ENCODE measurements around the gene BANF1.
A peak's percentile ranks its signal among the peaks of the same experiment; 100 is the strongest.
"Not testable (repeated sequence)": the region's sequence is repeated elsewhere in the genome, so short reads cannot be mapped to it uniquely, and the experiment has no call there.

The BANF1 gene

DNA sequence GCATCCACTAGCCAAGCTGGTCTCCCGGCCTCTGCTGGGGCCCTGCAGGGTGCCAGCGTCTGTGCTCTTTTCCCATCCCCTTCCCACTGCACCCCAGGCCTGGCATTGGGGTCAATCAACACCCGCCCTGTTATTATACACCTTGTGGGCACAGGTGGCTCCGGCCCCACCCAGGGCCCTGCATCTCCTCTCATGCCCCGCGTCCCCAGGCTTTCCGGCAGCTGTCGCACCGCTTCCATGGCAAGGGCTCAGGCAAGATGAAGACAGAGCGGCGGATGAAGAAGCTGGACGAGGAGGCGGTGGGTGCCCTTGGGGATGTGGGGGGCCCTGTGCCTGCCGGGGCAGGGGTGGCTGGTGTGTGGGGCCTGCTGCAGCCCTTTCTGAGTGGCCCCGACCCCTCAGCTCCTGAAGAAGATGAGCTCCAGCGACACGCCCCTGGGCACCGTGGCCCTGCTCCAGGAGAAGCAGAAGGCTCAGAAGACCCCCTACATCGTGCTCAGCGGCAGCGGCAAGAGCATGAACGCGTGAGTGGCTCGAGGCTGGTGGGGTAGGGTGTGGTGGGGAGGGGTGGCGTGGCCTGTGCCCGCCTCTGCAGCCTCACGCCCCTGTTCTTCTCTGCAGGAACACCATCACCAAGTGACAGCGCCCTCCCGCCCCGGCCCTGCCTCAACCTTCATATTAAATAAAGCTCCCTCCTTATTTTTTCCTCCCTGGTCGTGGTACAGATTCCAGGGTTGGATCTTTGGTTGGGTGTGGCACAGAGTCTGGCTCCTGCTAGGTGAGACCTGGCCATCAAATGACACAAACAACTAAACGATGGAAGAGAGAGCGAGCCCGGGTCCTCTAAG is 23.7 kb upstream of the BANF1 start:
- no peak for DNase-seq (ENCODE audit: low read depth in 2 of 2)

DNA sequence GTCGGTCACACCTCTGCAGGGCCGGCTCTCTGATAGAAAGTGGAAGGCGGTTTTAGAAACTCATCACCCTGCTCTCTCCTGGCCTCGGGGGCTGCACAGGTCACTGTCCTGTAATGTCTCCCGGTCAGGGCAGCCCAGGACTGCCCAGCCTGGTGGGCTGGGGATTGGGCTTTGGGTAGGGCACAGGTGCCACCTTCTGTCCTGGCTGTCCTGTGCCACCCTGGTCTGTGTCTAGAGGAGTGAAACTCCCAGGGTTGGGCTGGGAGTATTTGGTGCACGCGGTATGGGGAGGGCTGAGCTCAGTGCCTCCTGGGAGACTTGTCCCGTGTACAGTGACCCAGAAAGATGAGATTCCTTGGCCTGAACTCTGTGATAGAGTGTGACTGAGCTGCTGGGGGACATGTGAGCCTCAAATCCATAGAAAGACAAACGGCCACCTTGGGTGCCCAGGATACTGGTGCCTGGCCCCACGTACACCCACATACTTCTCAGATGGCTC is 23.0 kb upstream of the BANF1 start:
- no peak for DNase-seq (ENCODE audit: low read depth in 2 of 2)

DNA sequence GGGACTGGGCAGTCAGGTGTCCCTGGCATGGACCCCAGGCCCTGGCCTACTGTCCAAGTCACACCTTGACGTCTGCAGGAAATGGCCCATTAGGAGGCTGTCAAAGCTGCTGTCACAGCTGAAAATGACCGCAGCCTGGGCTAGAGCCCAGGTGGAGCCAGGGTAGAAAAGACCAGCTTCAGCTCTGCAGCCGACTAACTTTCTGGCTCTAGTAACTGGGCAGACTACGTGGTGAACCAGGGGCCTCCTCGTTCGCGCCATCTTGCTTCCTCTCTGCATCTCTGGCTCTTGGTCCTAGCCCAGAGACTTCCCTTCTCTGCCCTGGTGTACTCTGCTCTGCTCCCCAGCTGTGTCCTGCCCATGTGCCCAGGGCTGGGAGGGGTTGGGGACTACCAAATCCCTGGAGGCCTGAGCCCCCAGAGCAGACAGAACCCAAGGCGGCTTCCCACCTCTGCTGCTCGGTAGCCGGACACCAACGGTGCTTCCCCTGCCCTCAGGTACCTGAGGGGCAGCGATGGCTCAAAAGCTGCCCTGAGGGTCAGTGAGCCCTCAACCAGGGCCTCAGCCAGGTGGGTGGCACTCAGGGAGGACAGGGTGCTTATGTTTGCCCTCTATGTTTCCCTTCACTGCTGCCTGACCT is 21.1 kb upstream of the BANF1 start:
- no peak for DNase-seq (ENCODE audit: low read depth in 2 of 2)

DNA sequence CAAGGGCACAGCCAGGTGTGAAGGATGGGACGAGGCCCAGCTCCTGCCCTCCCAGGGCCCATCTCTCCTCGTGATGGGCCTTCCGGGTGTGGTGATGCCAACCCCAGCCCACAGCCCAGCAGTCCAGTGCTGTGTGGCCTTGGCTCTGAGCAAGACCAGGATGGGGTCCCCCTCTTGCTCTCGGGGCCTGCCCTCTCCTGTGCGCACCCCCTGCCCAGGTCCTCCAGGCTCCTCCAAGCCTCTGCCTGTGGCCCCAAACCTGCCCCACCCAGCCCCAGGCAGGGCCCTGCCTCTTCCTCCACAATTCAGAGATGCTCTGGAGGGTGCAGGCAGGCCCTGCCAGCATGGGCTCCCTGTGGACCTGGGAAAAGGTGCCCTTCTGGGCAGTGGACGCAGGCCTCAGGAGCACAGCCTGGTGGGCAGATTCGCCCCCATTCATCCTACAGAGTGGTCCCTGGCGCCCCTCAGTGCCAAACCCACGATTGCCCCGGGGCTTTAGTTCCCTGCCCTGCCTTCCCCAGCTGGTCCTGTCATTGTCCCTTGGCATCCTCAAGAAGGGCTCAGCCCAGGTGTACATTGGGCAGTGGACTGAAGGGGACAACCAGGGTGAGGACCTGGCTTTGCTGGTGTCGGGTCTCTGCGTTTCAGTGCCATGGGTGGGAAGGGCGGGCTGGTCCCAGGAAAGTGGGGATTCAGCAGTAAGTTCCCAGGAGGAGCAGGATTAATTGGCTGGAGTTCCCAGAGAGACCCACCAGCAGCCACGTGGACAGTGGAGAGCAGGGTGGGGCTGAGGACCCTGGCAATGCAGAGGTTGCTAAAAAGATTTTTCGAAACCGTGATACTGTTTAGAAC is 20.1 kb upstream of the BANF1 start:
- DNase-seq (ENCODE audit: low read depth in 2 of 2), result no peak

DNA sequence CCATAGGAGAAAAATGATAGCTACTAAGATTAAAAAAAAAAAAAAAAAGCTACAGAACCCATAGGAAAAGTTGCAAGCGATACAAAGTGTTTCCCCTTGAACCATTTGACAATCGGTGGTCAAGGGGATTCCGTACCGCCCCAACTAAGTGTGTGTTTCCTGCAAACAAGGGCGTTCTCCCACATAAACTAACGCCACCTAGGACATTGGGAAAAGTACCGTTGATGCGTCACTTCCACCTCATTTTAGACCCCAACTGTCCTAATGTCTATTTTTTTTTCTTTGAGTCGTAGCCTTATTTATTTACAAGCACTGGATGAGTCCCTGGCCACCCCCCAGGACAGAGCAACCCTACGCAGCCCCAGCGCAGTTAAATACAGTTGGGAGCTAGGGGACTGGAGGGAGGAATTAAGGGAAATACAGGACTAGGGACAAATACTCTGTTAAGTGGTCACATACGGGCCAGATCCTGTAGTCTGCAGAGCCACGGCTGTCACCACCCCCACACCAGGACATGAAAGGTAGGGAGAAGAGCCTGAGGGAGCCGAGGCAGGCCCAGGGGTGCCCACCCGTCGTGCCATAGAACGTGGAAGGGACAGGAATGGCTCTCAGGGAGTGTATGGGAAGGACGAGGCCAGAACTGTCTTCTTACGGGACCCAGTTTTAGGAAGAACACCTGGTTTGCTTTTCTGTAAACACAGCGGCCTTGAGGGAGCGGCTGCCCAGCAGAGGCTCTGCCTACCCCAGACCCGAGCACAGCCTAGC is 19.3 kb upstream of the BANF1 start:
- no peak for DNase-seq (ENCODE audit: low read depth in 2 of 2)

DNA sequence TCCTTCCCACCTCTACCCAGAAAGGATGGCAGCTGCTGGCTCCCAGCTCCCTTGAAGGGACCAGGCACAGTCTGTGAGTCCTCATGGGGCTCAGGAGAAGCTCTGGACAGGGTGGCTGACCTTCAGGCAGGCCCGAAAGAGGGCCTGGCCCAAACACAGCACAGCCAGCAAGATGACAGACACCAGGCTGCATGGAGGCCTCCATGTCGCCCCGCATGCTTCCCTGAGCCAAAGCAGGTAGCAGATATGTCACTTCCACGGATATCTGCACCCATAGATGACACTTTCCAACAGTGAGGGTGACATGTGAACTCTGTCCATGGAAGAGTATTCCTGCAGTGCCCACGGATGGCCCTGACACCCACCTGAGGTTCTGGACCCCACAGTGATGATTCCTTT is 18.7 kb upstream of the BANF1 start:
- no peak for DNase-seq (ENCODE audit: low read depth in 2 of 2)

DNA sequence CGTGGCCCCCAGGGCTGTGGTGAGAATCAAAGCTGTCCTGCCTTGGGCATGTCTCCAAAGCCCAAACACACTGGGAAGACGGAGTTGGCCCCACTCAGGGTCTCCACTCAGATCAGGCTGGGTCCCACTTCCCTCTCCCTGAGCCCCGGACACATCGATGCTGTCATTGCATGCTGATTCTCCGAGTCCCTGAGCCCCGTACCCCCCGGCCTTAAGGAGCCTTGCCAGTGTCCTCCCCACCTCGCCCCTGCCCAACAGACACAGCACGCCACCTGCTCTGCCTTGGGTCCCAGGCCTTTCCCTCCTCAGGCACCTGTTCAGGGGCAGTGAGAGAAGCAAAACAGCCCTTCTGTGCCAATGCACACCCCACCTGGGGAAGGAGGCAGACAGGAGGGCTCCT is 15.0 kb upstream of the BANF1 start:
- DNase-seq (ENCODE audit: low read depth in 2 of 2), result no peak

DNA sequence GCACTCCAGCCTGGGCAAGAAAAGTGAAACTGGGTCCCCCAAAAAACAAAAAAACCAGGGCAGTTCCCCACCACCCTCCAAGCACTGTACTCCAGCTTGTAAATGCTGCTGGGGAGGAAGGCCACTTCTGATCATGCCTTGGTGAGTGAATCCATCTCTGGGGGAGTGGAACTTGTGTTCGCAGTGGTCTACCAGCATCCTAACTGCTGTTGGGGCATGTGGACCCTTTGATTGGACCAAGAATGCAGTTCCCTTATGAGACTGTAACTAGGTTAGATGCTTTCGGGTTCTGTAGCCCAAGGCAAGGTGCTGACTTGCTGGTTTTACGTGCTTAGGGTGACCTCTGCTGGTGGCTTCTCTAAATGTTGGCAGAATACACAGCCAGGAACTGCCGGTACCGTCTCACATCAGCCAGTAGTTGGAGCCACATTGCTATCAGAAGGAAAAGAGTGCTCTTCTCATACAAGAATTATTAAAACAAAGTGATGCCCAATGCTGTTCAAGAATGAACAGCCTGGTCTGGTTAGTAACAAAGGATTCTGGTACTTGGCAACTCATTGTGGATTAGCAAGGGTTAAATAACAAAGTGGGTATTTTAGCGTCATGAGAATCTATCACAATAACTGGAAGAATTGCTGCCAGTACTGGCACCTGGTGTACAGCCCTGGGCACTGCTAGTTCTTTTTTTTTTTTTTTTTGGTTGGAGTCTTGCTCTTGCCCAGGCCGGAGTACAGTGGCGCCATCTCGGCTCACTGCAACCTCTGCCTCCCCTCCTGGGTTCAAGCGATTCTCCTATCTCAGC is 13.3 kb upstream of the BANF1 start:
- DNase-seq (ENCODE audit: low read depth in 2 of 2), result peak; percentile 77 to 81

DNA sequence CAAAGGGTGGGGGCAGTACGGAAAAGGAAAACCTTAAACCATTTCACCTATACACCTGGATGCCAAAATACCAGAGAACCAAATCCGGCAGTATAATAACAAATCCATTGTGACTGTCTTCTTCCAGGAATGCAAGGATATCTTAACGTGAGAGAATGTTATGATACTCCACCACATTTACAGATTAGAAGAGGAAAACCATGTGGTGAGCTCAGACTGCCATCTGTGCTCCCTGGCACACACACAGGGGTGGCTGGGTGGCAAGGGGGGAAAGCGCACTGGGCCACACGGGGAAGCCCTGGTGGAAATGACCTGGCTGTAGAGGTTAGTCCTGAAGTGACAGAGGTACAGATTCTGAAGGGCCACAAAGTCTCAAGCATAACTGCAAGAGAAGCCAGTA is 10.2 kb upstream of the BANF1 start:
- DNase-seq (ENCODE audit: low read depth in 2 of 2), result no peak

DNA sequence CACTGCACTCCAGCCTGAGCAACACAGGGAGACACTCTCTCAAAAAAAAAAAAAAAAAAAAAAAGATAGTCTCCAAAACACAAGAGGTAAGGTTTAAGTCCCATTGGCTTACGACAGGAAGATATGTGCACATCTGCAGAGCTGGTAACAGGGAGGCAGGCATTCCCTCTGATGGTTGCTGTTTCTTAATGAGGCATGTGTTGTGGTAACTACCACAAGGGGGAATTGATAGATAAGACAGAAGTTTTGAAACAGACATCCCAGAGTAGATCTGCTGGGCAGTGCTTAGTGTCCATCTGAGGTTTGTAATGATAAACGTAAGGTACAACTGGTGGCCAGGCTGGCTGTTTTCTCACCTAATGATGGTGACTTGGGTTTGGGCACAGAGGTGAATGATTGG is 5.0 kb upstream of the BANF1 start:
- DNase-seq (ENCODE audit: low read depth in 2 of 2), result no peak

DNA sequence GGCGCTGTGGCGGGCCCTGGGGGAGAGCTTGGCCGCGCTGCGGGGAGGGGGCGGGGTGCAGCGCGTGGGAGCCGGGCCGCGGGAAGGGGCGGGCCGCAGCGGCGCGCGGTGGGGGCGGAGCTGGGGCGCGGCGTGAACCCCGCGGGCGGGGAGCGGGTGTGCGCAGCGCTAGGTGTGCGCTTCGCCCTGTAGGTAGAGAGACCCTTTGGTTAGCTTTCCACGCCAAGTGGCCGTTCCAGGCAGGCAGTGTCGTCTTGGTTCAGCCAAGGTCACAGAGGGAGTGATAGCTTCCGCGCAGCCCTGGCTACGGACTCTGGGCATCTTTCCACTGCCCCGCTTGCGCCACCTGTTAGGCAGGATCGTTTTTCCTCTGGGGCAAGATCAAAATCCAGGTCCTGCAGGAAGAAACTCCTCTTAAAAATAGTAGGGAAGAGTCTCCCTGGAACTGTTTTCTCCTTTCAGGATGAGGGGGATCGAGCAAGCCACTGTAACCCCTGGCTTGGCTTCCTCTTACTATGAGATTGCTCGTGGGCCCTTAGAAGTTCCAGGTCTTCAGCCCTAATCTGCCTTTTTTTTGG is 434 bp downstream of the BANF1 start:
- DNase-seq (ENCODE audit: low read depth in 2 of 2), result no peak

DNA sequence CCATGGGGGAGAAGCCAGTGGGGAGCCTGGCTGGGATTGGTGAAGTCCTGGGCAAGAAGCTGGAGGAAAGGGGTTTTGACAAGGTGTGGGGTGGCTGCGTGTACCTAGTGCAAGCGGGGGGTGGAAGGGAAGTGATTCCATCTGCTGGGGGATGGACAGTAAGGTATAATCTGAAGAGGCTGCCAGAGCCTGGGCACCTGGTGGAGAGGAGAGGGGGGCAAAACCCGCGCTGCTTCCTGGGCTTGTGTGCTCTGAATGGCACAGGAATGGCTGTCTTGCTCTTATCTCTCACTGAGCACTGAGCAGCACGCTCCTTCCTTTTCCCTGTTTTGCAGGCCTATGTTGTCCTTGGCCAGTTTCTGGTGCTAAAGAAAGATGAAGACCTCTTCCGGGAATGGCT is 988 bp downstream of the BANF1 start:
- DNase-seq (ENCODE audit: low read depth in 2 of 2), result no peak

DNA sequence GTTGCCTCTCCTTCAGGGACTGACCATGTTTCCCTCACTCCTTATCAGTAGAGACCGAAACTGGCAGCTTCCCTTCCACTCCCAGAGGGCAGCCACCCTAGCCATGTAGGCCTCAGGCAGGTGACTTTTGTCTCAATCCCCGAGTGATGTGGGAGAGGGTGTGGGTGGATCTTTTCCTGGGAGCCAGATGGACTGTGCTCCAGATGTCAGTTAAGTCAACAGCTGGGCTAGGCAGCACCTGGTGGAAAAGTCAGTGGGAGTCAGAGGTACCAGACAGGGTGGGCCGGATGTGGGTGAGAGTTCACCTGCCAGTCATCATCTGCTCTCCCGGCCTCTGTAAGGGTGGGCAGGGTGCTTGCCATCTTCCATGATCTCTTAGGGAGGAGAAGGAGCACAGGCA is 1.9 kb downstream of the BANF1 start:
- no peak for DNase-seq (ENCODE audit: low read depth in 2 of 2)

DNA sequence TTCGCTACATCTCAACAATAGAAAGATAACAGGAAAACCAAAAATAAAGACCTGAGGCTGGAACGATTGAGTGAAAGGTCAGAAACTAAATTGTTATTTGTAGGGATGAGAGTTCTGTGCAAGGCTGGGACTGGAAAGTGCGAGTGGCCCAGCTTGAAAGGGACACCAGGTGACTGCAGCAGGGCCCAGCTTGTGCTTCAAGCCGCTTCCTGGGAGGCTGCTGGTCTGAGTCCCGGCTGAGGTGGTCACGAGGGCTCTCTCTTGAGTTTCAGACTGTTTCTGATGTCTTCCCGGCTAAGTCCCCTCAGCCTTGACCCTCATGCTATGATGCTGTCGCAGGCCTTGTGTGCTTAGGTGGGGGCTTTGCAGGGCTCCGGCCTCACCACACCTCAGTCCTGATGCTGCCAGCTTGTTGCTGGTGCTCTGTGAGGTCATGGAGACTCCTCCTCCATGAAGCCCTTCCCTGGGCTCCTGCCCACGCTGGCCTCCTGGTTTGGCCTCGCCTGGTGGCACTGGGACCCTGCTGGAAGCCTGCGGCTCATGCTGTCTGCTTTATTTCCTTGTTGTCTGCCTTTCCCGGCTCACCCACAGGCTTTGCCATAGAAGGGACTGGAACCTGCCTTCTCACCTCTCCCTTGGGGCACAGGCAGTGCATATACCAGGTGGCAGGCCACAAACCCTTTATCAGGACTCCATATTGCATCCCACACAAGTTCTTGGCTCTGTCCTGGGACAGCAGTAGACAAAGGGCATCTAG is 4.0 kb downstream of the BANF1 start:
- no peak for DNase-seq (ENCODE audit: low read depth in 2 of 2)

DNA sequence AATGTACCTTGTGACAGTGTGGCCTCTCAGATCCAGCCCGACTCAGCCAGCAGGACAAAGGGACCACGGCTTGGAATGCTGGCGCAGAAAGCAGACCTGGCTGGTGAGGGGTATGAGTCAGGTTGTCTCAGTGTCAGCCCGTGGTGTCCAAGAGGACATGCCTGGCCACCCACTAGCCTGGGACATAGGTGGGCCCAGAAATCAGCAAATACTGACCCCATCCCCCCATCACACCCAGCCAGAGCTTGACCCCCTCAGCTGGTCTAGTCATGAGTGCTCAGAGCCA is 4.5 kb downstream of the BANF1 start:
- no peak for DNase-seq (ENCODE audit: low read depth in 2 of 2)

DNA sequence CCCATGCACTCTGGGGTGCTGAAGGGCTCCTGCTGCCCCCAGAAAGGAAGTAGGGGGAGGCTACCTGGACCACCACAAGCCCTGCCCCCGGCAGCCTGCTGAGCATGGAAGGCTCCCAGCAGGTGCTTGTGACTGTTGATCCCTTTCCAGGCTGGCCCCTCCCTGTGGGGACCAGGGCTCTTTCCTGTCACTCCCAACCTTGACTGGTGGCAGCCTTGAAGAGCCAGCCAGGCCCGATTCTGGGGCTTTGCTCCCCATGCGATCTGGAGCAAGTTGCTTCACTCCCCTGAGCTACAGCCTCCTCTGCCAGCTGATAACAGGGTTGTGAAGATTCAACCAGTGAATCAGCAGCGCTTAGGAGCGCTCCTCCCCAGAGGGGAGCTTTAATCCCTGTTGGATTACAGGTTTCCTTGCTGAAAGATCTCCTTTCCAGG is 4.9 kb downstream of the BANF1 start:
- DNase-seq (ENCODE audit: low read depth in 2 of 2), result no peak

DNA sequence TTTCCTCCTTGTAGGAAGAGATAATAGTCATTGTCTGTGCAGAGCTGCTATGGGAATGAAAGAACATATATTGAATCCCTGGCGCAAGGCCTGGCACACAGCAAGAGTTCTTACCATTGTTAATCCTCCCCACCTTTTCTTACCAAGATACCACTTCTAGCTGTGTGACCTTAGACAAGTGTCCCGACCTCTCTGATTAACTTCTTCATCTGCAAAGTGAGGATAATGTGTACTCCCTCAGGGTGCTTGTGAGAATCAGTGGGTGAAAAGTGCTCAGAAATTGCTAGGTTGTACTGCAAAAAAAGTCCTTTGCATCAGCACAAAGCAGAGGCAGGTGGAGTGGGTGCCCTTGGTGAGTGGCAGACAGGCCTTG is 5.8 kb downstream of the BANF1 start:
- no peak for DNase-seq (ENCODE audit: low read depth in 2 of 2)

DNA sequence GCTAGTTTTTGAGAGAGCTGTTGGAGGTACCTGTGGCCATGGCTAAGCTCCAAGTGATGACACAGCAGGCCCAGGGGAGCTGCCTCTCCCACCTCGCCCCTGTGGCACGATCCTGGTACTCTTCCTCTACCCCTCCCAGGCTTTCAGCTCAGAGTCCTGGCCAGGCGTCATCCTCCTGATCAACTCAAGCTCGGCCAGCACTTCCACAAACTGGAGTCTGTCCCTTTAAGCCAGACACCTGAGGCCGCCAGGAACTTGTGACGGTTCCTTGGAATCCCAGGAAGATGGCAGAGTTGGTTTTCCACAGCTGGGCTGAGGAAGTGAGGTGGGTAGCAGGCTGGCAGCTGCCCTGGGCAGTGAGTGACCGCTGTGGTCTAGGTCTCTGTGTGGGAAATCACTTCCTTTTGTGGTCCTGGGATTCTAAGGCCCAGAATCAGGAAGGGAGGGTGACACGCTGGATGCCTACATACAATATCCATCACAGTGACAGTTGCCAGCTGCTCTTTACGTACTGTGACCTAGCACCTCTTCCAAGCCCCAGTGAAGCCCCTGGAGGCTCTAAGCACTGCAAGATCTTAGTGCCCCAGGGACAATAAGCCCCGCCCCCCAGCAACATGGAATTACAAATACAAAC is 6.3 kb downstream of the BANF1 start:
- DNase-seq (ENCODE audit: low read depth in 2 of 2), result no peak

DNA sequence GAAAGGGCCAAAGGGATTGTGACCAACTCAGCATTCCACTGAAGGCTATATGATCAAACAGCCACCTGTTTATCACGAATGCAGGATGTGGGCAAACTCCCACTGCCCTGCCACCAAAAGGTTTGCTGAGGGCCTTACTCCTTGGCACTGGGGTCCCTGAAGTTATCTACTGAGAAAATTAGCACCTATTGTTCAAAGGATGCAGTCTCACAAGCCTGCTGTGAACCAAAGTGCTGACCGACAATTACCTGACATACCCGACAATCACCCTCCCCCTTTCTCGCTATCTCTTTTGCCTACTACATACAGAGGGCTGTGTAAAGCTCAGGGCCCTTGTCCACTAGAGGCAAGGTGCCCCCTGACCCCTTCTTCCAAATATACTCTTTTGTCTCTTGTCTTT is 7.7 kb downstream of the BANF1 start:
- not testable (repeated sequence) for DNase-seq (ENCODE audit: low read depth in 2 of 2)

All from stimulated activated CD8-positive, alpha-beta memory T cell treated with anti-CD3 and anti-CD28 coated beads, Interleukin-7, amount 100 ng/mL, for 1 hour (primary cell).